Stimulated activated CD4-positive, alpha-beta T cell treated with anti-CD3 and anti-CD28 coated beads, Interleukin-4, amount 100 ng/mL, for 4 hours (primary cell): ENCODE measurements around the gene VPS4A.
"Not testable (repeated sequence)": the region's sequence is repeated elsewhere in the genome, so short reads cannot be mapped to it uniquely, and the experiment has no call there.

Experiments
- DNase-seq, 2 experiments: peaks; one replicate each; pipeline ENCODE4 v3.0.0-alpha.2; 2020

Gene VPS4A

DNA sequence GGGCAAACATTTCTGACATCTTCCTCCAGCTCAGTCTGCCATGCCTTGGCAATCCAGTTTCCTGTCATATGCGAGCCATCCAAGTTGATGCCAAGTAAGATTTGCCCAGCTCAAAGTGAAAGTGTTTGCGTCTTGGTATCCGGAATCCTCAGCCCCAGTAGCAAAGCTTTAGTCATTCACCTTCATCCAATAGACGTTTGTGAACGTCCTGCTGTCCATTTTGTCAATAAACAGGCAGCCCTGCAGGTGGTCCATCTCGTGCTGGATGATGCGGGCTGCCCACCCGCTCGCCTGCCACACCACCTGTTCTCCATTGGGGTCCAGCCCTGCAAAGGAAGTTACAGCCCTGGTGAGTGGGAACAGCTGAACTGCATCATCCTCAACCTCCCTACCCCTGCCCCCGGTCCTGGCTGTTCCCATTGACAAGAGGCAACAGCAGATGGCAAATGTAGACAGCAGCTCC lies 17.7 kb downstream of the VPS4A start:
- no peak for DNase-seq

DNA sequence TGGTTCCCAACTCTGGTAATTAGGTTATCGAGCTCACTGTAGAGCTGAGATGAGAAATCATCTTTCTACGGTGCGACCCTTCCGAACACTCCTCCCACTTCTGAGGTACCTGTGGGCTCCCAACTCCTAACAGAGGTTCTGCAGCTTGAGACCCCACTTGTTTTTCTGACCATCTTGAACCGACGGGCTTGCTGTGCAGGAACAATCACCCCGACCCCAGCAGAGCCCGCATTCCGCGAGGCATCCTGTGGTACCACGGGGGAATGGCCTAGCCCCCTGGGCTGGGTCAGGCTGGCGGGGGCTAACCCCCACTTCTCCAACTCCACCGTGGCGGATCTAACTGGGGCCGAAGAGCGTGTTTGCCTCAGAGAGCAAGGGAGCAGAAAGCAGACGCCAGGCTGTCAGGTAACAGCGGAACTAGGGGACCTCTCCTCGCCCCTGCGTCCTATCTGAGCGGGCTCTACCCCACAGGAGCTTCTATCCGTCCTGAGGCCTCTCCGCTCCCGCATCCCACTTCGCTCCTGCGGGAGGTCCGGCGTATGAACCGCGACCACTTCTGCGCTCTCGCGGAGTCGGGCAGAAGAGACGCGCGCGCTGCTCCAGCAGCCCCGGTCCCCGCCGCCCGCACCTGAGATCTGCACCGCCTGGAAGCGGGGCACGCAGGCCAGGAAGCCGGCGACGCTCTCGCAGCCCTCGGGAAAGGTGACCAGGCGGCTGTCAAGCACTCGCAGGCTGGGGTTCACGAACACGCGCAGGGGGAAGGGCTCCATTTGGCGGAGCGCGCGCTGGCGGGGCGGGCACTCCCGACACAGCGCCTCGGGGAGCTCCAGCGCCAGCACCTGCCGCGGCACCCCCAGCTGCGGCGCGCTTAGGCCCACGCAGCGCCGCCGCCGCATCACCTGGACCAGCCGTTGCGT lies 18.5 kb downstream of the VPS4A start:
- peak; percentile 49 to 61 for DNase-seq

DNA sequence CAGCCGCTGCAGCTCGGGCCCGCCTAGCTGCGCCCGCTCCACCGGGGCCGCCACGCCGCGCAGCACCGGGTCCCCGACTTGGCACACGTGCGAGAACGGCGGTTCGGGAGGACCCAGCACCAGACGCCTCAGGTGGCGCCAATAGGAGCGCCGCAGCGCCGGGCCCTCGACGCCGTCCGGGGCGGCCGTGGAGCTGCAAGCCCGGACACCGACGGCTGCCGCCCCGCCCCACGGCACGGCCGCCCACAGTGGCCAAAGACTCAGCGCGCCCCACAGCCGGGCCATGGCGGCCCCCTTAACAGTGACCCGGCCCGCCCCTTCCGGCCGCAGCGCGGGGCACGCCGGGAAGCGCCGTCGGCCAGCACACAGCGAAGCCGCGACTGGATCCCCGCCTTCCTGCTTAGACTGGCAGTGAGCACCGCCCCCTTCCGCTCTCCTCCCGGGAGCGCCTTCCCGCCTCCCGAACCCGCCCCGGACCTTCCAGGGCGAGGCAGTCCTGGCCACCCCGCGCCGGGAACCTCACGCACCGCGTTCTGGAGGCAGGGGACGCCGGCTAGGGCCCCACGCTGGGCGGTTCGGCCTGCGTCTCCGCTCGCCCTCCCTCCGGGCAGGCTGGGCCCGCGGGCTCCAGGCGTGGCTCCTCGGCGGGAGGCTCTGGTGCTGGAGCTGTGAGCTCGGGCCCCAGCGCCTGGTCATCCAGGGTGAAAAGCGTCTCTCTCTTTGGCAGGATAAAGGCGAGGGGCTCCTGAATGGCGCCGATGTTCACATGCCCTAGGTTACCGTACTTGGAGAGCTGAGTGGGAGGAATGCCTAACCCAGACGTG lies 19.3 kb downstream of the VPS4A start, which contains the start of gene PDF:
Gene PDF (minus strand): TSS at position 303 of the 824 bp plus-strand sequence. CDS start 18 bp downstream, at position 285.
- DNase-seq: peak; percentile 82 to 84

DNA sequence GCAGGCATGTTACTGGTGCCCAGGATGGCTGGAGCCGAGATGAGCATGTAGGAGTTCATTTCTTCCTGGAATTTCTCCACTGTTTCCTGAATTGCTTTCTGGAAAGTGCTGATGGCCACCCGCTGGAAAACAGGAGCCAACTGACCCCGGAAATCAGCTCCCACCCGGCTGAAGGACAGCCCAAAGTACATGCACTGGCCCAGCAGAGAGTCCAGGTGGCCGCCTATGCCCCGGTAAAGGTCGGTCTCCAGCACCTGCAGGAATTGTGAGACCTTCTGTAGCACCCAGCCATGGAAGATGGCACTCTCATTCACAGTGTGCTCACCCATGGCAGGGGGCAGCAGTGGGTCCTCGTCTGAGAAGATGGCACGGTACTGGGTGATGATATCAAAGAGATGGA lies 23.5 kb downstream of the VPS4A start:
- no peak for DNase-seq

DNA sequence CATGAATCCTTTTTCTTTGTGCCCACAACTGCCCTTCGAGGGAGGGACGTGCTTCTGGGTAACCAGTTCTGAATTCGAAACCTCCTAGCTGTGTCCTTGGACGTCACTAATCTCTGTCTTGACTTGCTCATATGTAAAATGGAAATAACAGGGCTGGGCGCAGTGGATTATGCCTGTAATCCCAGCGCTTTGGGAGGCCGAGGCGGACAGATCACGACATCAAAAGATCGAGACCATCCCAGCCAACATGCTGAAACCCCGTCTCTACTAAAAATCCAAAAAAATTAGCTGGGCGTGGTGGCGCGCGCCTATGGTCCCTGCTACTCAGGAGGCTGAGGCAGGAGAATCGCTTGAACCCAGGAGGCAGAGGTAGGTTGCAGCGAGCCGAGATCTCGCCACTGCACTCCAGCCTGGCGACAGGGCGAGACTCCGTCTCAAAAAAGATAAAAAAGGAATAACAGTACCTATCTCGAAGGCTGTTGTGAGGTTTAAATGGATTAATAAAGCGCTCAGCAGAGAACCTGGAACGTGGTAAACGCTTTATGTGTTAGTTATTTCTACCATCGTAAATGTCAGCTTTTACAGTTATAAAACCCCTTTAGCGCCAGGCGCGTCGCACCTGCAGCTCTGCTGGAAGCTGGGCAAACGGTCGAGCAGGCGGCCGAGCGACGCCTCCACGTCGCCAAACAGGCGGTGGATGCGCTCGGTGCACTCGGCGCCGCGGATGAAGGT lies 27.6 kb downstream of the VPS4A start:
- no peak for DNase-seq

DNA sequence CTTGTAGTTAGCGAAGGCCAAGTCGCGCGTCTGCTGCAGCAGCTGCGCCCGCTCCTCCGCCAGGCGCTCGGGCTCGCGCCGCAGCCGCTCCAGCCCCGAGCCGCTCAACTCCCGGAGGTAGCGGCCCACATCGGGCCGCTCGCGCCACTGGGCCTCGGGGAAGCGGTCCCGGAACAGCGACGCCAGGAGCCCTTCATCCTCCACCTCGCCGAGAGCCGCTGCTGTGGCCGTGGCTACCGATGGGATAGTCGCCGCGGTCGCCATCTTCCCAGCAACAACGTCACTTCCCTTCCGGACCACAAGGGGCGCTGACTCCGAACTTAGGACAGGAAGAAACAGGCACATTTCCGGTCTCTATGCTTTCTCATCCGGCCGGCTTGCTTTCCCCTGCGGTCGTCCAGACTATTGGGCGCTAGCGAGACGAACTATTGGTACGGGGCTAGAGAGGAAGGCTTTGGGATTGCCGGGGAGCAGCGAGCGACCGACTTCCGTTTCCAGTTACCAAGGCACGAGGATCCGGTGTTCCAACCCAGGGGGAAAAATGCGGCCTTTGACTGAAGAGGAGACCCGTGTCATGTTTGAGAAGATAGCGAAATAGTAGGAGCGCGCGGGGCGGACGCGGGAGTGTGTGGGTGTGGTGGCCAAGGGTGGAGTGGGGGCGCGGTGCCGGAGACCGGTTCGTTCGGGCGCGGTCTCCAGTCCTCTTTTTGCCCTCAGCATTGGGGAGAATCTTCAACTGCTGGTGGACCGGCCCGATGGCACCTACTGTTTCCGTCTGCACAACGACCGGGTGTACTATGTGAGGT lies 28.3 kb downstream of the VPS4A start, which contains the start of the genes COG8 and NIP7:
Gene COG8 (minus strand): TSS at position 276 of the 806 bp plus-strand sequence. CDS start 12 bp downstream, at position 264.
Gene NIP7 (plus strand): TSS at position 484 of the 806 bp plus-strand sequence. CDS start 58 bp downstream, at position 542.
- DNase-seq: peak; percentile 84 to 89

DNA sequence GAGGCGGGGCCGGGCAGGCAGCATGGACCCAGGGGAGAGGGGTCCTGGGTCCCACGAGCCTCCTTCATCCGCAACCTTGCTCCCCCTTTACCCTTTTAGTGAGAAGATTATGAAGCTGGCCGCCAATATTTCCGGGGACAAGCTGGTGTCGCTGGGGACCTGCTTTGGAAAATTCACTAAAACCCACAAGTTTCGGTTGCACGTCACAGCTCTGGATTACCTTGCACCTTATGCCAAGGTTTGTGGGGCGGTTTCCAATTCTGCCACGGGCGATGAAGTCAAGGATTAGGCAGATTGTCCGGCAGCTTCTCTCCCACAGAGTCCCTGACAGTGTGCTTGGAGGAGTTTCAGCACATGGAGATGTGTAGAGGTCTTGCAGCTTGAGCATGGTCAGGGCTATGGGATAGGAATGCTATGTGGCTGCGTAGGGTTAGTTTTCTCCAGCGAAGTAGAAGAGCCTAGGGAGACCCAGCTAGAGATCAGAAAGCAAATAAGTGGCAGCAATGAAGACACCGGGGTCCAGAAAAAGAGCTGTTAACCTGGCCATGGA lies 29.0 kb downstream of the VPS4A start:
- DNase-seq: peak in 1 of 2 experiments; percentile 13

DNA sequence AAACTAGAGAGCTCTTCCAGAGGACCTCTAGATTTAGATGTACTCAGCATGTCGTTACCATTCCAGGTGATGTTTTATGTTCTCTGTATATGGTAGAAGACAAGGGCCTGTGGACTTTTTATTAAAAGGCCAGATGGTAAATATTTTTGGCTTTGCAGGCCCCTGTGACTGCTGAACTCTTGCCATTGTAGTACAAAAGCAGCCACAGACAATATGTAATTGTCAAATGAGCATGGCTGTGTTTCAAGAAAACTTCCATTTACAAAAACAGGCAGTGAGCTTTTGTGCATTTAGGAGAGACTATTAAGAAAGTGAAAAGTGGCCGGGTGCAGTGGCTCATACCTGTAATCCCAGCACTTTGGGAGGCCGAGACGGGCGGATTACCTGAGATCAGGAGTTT lies 33.0 kb downstream of the VPS4A start:
- DNase-seq: no peak

DNA sequence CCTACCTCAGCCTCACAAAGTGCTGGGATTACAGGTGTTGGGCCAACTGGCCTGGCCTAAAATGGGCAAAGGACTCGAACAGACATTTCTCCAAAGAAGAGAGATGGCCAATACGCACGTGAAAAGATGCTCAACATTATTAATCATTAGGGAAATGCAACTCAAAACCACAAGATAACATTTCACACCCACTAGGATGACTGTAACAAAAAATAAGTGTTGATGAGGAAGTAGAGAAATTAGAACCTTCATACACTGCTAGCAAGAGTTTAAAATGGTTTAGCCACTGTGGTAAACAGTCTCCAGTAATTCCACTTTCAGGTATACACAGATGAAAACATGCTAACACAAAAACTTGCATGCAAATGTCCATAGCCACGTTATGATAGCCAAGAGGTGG lies 34.8 kb downstream of the VPS4A start:
- no peak for DNase-seq

DNA sequence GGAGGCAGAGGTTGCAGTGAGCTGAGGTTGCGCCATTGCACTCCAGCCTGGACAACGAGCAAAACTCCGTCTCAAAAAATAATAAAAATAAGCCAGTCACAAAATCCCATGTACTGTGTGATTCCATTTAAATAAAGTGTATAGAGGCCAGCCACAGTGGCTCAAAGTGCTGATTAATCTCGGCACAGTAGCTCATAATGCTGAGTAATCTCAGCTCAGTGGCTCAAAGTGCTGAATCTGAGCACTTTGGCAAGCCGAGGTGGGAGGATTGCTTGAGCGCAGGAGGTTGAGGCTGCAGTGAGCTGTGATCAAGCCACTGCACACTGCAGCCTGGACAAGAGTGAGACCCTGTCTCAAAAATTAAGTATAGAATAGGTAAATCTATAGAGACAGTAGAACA lies 35.5 kb downstream of the VPS4A start:
- no peak for DNase-seq

DNA sequence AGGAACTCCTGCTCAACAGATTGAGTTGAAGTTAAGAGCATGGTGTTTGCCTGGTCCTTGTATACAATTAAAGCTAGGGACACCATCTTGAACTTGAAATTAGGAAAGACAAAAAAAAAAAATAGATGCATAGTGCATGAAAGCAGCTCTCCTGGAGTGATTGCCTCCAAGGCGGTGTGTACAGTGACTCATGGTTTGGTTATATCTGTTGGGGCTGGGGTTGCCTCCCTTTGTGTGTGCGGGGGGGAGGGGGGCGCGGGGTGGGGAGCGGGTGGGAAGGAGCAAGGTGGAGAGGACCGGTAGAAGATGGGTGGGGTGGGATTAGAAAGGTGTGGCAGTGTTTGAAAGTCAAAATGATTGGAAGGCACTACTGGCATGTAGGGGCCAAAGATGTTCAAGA lies 37.1 kb downstream of the VPS4A start:
- no peak for DNase-seq

DNA sequence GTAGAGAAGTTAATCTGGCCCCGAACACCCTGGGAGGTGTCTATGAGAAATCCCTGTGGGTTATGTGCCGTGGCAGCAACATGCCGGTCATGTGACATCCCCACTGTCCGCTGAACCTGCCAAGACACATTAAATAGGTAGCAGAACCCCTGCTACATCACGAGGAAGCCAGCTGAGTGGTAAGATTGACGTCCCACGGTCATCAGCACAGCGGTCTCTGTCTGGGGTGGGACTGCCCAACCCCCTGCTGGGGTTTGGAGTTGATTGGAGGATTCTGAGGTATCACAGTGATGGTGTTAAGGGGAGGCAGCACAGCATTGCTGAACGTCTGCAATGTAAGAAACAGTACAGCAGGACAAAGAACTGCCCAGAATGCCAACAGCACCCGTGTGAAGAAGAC lies 38.4 kb downstream of the VPS4A start:
- DNase-seq: no peak

DNA sequence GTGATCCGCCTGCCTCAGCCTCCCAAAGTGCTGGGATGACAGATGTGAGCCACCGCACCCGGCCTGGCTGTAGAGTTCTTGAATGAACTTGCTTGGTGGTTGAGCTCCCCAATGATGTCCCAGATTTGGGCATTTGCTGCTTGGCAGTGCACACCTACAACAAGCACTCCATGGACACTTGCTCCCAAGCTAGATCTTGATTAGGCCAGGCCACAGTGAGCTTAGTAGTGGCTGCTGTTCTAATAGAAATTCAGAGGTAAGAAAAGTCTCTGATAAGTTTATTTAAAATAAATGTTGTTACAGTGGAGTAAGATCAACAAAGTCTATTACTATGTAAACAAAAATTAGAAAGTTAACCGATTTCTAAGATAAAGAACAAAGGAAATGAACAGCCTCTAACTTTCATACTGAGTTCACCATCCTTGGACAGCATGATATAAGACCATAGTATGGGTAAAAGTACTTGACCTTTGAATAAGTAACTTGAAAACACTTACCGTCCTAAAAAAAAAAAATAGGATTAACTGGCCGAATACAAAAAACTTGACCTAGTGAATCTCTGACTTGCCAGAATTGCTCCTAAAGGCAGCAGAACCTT lies 39.5 kb downstream of the VPS4A start:
- DNase-seq: no peak

DNA sequence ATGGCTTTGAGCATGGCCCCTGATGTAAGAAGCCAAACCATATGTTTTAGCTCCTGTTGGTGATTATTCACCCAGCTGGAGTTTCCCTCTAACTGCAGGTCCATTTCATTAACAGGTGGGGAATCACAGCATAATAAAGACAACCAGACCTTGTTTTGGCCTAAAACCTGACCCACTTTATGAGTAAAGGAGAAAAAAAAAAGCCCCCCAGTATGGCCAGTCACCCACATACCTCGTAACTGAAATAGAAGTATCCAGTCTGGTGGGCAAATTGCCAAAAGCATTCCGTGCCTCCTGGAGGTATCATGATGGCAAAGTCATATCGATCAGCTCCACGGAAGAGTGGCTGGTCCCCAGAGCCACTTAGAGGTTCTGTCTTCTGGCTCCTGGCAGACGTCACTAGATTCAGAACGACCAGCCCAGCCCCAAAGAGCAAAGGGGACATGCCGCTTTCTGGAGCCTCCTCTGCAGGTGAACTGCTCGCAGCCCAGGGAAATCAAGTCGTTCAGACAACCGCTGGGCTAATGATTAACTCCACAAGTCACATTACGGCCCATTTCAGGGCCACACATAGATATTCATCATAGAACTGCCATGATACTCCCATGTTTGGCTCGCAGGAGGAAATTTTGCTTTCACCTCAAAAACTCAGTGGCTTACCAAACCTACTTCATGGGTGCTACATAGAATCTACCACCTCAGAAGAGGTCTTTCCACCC lies 40.3 kb downstream of the VPS4A start, which contains the start of gene TMED6:
Gene TMED6 (minus strand): TSS at position 478 of the 719 bp plus-strand sequence. CDS start 33 bp downstream, at position 445.
- DNase-seq: no peak

DNA sequence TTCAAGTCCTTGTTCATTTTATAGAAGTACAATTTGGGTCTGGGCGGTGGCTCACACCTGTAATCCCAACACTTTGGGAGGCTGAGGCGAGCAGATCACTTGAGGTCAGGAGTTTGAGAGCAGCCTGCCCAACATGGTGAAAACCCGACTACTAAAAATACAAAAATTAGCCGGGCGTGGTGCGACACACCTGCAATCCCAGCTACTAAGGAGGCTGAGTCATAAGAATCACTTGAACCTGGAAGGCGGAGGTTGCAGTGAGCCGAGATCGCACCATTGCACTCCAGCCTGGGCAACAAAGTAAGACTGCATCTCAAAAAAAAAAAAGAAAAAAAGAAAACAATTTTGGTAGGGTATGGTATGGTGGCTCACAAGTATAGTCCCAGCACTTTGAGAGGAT lies 48.9 kb downstream of the VPS4A start:
- not testable (repeated sequence) for DNase-seq

DNA sequence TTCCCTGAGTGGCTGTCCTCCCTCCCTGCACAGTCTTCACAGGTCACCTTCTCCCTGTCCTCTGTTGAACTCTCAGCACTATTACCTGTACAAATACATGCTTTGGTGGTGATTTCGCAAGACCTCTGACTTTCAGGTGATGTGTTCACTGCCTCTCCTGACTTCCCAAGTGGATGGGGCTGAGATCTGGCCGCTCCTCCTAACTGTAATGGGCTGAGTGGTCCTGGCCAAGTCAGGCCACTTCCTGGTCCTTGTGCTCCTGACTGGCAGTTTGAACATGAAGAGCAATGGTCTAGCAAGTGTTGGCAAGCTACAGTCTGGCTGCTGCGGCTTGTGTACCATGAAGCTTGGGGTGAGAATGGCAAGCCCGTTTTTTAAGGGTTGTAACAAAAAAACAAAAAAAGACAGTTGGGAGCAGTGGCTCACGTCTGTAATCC lies 52.1 kb downstream of the VPS4A start:
- DNase-seq: no peak

DNA sequence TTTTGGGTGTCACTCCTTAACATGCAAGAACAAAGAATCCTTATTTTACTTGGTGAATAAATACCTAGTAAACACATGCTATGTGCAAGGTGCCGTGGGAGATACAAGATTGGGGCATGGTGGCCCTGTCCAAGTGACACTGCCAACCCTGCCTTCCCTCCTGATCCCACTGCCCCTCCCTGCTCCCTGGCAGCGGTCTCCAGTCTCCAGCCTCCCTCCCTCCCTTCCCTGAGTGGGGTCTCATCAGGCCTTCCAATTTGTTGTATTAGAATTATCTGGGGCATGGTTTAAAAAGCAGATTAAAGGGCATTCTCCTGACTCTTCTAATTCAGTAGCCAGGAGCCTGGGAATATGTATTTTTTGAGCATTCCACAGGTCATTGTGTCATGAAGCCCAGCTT lies 52.9 kb downstream of the VPS4A start:
- DNase-seq: no peak

DNA sequence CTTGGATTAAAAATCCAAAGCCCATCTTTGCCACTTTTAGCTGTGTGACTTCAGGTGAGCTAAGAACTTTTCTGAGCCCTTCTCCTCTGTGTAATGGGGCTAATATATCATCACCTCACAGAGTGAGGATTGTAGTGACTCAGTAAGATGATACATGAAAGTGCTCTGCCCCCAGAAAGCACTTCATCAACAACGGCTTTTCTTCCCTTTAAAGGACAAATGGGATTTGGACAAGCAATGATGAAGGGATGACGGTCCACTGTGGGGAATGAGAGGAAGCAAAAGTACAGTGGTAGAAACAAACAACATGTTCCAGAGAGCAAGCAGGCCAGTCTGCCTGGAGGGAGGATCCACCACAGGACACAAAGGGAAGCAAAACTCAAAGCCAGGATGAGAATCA lies 54.8 kb downstream of the VPS4A start:
- DNase-seq: no peak

DNA sequence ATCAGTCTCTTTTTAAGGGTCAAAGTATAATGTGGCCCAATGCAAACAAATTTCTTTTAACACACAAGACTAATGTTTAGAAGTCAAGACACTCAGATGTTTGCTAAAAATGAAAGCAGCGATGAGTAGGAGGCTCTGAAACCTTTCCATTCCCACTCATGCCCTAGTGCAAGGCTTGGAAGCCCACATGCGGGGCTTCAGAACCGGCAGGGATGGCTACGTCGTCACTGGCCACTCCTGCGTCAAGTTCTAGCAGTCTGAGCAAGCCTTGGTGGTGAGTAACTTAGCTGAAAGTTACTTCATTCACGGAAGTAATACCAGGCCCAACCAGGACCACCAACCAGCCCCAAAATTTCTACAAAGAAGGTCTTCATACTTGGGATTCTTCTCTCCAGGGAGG lies 55.3 kb downstream of the VPS4A start:
- DNase-seq: no peak

DNA sequence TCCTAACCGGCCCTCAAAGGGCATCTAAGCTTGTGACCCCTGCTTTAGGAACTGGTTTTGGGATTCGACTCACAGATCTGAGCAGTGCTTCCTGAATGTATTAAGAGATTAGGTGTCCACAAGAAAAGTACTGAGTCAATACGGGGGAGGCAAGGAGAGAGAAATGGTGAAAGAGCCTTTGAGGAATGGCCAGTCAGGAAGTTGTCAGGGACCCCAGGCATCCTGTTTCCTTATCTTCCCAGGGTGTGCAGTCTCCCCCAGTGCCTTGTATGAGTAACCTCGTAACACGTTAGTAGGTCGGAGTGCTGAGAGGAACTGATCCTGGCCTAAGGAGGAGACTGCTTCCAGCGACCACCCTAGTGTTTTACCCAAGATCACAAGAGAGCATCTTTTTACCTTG lies 56.8 kb downstream of the VPS4A start:
- no peak for DNase-seq
